Measurements from ENCODE around the gene BMERB1. TPM values are rescaled to one million over a fixed set of nuclear protein-coding genes. Genes with fewer than 3 reads are reported as not detected.
A peak's percentile ranks its signal among the peaks of the same experiment; 100 is the strongest.

The BMERB1 gene
- total RNA-seq, 1 donor, result 57.2 TPM

DNA sequence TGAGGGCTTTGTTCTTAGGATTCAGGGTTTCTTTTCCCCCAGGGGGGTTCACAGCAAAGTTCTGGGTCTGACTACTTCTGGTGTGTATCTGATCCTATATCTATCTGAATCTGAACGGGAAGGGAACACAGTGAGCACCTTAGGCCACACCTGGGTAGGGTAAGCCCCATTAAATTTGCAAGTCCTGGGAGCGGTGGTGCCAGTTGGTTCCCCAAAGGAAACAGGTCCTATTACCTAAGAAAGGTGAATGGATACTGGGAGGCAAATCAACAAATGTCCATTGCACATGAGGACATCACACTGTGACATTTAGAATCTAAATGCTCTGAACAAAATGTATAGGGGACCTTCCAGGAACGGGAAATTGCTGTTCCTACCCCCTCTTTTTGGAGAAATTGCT, 54.6 kb downstream of the BMERB1 start:
- TF ChIP-seq, protein P1, sequence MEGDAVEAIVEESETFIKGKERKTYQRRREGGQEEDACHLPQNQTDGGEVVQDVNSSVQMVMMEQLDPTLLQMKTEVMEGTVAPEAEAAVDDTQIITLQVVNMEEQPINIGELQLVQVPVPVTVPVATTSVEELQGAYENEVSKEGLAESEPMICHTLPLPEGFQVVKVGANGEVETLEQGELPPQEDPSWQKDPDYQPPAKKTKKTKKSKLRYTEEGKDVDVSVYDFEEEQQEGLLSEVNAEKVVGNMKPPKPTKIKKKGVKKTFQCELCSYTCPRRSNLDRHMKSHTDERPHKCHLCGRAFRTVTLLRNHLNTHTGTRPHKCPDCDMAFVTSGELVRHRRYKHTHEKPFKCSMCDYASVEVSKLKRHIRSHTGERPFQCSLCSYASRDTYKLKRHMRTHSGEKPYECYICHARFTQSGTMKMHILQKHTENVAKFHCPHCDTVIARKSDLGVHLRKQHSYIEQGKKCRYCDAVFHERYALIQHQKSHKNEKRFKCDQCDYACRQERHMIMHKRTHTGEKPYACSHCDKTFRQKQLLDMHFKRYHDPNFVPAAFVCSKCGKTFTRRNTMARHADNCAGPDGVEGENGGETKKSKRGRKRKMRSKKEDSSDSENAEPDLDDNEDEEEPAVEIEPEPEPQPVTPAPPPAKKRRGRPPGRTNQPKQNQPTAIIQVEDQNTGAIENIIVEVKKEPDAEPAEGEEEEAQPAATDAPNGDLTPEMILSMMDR (IDR thresholded peaks at IDR 0.05; ENCODE audit: extremely low read depth, low read depth, low read length), result no peak
- no peak overlapping the region for H3K4me3 ChIP-seq (ENCODE audit: insufficient read depth, low read length)
- H3K79me2 ChIP-seq (ENCODE audit: insufficient read depth, low read length), result peaks cover 60% of the 10 kb centered on the region
- H2AFZ ChIP-seq (ENCODE audit: low read length), result no peak overlapping the region
- peak overlapping the region; percentile 46 for H3K4me2 ChIP-seq (ENCODE audit: insufficient read depth, low read length)
- H3K36me3 ChIP-seq (ENCODE audit: insufficient read depth, low read length), result peaks cover 3% of the 10 kb centered on the region
- peaks cover 14% of the 10 kb centered on the region for H4K20me1 ChIP-seq (ENCODE audit: insufficient read depth, low read length)
- no peaks in the 10 kb centered on the region for H3K27me3 ChIP-seq (ENCODE audit: insufficient read depth, low read length)
- H3K27ac ChIP-seq (ENCODE audit: low read depth, low read length), result peak overlapping the region; percentile 63
- H3K9me3 ChIP-seq (ENCODE audit: low read depth, low read length), result no peaks in the 10 kb centered on the region
- peaks cover 29% of the 10 kb centered on the region for H3K4me1 ChIP-seq (ENCODE audit: insufficient read depth, low read length)
- DNase-seq (ENCODE audit: insufficient read length, low spot score, missing footprints), result peak; percentile 38

GRCh38 chr16:15490123-15490711, 55.8 kb downstream of the BMERB1 start:
- H3K4me2 ChIP-seq (ENCODE audit: insufficient read depth, low read length), result peak overlapping the region; percentile 46
- H3K4me1 ChIP-seq (ENCODE audit: insufficient read depth, low read length), result peaks cover 35% of the 10 kb centered on the region
- DNase-seq (ENCODE audit: insufficient read length, low spot score, missing footprints), result no peak
- H3K36me3 ChIP-seq (ENCODE audit: insufficient read depth, low read length), result no peaks in the 10 kb centered on the region
- TF ChIP-seq, protein P1 (IDR thresholded peaks at IDR 0.05; ENCODE audit: extremely low read depth, low read depth, low read length), result no peak
- H3K9me3 ChIP-seq (ENCODE audit: low read depth, low read length), result no peaks in the 10 kb centered on the region
- H4K20me1 ChIP-seq (ENCODE audit: insufficient read depth, low read length), result peaks cover 11% of the 10 kb centered on the region
- H2AFZ ChIP-seq (ENCODE audit: low read length), result no peak overlapping the region
- peaks cover 53% of the 10 kb centered on the region for H3K79me2 ChIP-seq (ENCODE audit: insufficient read depth, low read length)
- H3K27me3 ChIP-seq (ENCODE audit: insufficient read depth, low read length), result no peaks in the 10 kb centered on the region
- H3K4me3 ChIP-seq (ENCODE audit: insufficient read depth, low read length), result no peak overlapping the region
- H3K27ac ChIP-seq (ENCODE audit: low read depth, low read length), result peak overlapping the region; percentile 63

DNA sequence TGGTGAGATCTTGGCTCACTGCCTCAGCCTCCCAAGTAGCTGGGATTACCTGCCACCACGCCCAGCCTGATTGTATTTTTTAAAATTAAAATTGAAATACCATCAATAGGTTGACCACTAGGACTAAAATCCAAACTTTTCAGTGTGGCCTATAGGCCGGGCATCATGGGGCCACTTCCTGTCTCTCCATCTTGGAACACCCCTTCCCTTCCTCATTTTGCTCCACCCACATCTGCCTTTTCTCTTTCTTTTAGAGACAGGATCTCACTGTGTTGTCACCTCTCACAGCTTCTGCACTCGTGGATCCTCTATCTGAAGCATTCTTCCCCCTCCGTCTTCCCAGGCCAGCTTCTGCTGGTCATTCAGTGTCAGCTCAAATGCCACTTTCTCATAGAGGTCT, 57.0 kb downstream of the BMERB1 start:
- Histone ChIP-seq H3K36me3 (ENCODE audit: insufficient read depth, low read length) (no peaks in the 10 kb centered on the region), H3K4me3 (ENCODE audit: insufficient read depth, low read length) (no peak overlapping the region), H3K27me3 (ENCODE audit: insufficient read depth, low read length) (no peaks in the 10 kb centered on the region), H4K20me1 (ENCODE audit: insufficient read depth, low read length) (peaks cover 9% of the 10 kb centered on the region), H3K4me2 (ENCODE audit: insufficient read depth, low read length) (no peak overlapping the region), H3K4me1 (ENCODE audit: insufficient read depth, low read length) (peaks cover 35% of the 10 kb centered on the region), H2AFZ (ENCODE audit: low read length) (no peak overlapping the region), H3K79me2 (ENCODE audit: insufficient read depth, low read length) (peaks cover 54% of the 10 kb centered on the region), H3K9me3 (ENCODE audit: low read depth, low read length) (no peaks in the 10 kb centered on the region), H3K27ac (ENCODE audit: low read depth, low read length) (no peak overlapping the region)
- no peak for DNase-seq (ENCODE audit: insufficient read length, low spot score, missing footprints)
- TF ChIP-seq, protein P1 (IDR thresholded peaks at IDR 0.05; ENCODE audit: extremely low read depth, low read depth, low read length), result no peak

- Histone ChIP-seq H3K27ac (ENCODE audit: low read depth, low read length) (no peak overlapping the region), H3K27me3 (ENCODE audit: insufficient read depth, low read length) (no peaks in the 10 kb centered on the region), H3K9me3 (ENCODE audit: low read depth, low read length) (no peaks in the 10 kb centered on the region), H3K4me2 (ENCODE audit: insufficient read depth, low read length) (no peak overlapping the region), H3K4me3 (ENCODE audit: insufficient read depth, low read length) (no peak overlapping the region), H4K20me1 (ENCODE audit: insufficient read depth, low read length) (peaks cover 11% of the 10 kb centered on the region), H3K79me2 (ENCODE audit: insufficient read depth, low read length) (peaks cover 55% of the 10 kb centered on the region), H3K4me1 (ENCODE audit: insufficient read depth, low read length) (peaks cover 35% of the 10 kb centered on the region), H3K36me3 (ENCODE audit: insufficient read depth, low read length) (no peaks in the 10 kb centered on the region), H2AFZ (ENCODE audit: low read length) (no peak overlapping the region)
- TF ChIP-seq, protein P1 (IDR thresholded peaks at IDR 0.05; ENCODE audit: extremely low read depth, low read depth, low read length), result no peak
- no peak for DNase-seq (ENCODE audit: insufficient read length, low spot score, missing footprints)
Observed at GRCh38 chr16:15492091-15492740, 57.8 kb downstream of the BMERB1 start.

Measured in osteoblast (primary cell).